Measurements from ENCODE around the gene C6orf163.
"Not testable (repeated sequence)": the region's sequence is repeated elsewhere in the genome, so short reads cannot be mapped to it uniquely, and the experiment has no call there.

C6orf163 gene

DNA sequence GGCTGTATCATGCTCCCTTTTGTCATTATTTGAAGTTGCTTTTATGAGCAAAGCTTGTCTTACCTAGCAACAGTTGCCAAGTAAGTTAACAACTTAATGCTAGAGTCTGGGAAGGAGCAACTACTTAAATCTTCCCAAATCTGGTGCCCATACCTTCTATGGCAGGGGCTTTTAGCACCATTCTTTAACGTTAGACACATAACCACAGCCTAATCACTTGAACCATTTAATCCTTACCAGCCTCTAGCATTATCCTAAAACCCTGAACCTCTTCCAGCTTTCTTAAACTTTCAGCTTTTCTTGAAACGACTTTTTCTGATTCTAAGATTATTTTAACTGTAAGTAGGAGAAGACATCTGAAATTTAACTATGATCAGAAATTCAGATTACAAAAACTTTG, at the start of gene C6orf163:
C6orf163 (plus strand) TSS at position 83 of the 400 bp plus-strand sequence; CDS start at position 370, 287 bp downstream.
- TF ChIP-seq, protein P1, sequence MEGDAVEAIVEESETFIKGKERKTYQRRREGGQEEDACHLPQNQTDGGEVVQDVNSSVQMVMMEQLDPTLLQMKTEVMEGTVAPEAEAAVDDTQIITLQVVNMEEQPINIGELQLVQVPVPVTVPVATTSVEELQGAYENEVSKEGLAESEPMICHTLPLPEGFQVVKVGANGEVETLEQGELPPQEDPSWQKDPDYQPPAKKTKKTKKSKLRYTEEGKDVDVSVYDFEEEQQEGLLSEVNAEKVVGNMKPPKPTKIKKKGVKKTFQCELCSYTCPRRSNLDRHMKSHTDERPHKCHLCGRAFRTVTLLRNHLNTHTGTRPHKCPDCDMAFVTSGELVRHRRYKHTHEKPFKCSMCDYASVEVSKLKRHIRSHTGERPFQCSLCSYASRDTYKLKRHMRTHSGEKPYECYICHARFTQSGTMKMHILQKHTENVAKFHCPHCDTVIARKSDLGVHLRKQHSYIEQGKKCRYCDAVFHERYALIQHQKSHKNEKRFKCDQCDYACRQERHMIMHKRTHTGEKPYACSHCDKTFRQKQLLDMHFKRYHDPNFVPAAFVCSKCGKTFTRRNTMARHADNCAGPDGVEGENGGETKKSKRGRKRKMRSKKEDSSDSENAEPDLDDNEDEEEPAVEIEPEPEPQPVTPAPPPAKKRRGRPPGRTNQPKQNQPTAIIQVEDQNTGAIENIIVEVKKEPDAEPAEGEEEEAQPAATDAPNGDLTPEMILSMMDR (IDR thresholded peaks at IDR 0.05; ENCODE audit: insufficient read depth, low read depth, low read length, missing control alignments), result no peak
- no peak within 1 kb of the TSS for H3K4me3 ChIP-seq (ENCODE audit: low read length)
- DNase-seq (ENCODE audit: low read depth), result no peak

DNA sequence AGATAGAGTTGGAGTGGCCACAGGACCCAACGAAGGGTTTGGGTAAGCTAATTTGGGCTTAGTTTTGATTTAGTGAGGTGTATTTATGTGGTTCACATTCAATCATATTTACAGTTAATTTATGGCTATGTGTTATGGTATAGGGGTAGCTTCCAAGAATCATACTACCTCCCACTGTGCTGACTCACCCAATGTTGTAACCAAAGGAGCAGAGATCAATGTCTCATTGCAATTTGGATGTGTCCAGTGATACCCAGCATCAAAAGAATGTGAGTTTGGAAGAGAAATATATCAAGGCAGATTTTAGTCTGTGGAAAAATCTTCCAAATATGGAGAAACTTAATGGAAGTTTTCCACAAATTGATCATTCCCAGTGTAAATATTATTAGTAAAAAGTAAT, 47.5 kb upstream of the C6orf163 start:
- TF ChIP-seq, protein P1 (IDR thresholded peaks at IDR 0.05; ENCODE audit: insufficient read depth, low read depth, low read length, missing control alignments), result no peak
- H3K4me3 ChIP-seq (ENCODE audit: low read length), result no peak overlapping the region
- peak; percentile 10 for DNase-seq (ENCODE audit: low read depth)

DNA sequence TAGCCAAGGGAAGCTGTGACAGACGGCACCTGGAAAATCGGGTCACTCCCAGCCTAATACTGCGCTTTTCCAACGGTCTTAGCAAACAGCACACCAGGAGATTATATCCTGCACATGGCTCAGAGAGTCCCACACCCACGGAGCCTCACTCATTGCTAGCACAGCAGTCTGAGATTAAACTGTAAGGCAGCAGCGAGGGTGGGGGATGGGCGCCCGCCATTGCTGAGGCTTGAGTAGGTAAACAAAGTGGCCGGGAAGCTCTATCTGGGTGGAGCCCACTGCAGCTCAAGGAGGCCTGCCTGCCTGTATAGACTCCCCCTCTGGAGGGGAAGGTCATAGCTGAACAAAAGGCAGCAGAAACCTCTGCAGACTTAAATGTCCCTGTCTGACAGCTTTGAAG, 43.3 kb upstream of the C6orf163 start:
- not testable (repeated sequence) for DNase-seq (ENCODE audit: low read depth); H3K4me3 ChIP-seq (ENCODE audit: low read length)

DNA sequence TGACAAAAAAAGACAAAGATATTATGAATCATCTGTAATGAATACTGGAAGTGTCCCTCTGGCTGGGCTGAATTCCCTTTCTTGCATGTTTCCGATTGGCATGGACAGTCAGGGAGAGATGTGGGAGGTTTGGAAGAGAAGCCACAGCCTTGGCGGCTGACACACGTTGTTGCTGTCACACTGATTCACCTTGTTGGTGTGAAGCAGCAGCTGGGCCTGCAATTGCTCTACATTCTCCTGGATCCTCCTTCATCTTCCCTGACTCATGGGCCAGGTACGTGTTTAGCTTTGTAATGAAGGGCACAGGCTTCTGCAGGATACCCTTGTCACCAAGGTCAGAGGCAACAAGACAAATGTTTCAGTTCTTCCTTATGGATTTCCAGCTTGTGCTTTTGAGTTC, 35.6 kb upstream of the C6orf163 start:
- DNase-seq (ENCODE audit: low read depth), result peak; percentile 57
- TF ChIP-seq, protein P1 (IDR thresholded peaks at IDR 0.05; ENCODE audit: insufficient read depth, low read depth, low read length, missing control alignments), result no peak

DNA sequence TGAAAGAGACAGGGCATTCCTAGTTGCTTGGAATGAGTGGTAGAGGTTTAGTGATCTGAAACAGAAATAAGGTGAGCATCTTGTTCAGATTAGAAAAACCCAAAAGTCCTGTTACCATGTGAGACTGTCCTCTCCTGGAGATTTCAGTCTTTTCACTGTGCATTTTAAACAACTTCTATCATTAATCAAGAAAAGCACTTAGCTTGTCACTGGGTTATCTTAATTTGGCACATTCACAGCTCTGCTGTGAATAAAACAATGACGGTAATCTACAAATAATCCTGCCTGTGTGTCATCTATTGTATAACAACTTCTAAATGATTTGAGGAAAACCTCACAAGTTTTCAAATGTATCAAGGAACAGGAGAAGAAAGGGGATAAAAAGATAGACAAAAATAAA, 31.8 kb upstream of the C6orf163 start:
- H3K4me3 ChIP-seq (ENCODE audit: low read length), result no peak overlapping the region
- TF ChIP-seq, protein P1 (IDR thresholded peaks at IDR 0.05; ENCODE audit: insufficient read depth, low read depth, low read length, missing control alignments), result no peak
- DNase-seq (ENCODE audit: low read depth), result no peak

More for the DNA sequence above, 35.6 kb upstream of the C6orf163 start:
- H3K4me3 ChIP-seq (ENCODE audit: low read length), result no peak overlapping the region

DNA sequence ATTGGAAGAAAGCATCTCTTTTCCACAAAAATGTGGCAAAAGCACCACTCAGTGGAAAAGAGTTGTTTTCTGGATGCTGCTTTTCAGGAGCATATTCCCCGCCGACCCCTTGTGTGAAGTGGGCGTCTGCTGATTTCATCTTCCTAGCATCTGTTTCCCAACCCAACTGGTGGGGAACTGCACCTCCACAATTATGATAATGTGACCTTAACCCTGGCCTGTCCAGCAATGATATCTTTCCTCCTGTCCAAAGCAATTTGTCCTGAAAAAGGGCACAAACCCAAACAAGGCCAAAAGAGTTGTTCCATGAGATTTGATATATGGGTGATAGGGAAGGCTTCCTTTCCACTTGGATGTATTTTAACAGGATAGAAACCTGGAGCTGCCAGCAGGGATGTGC, 29.5 kb upstream of the C6orf163 start:
- TF ChIP-seq, protein P1 (IDR thresholded peaks at IDR 0.05; ENCODE audit: insufficient read depth, low read depth, low read length, missing control alignments), result no peak
- DNase-seq (ENCODE audit: low read depth), result no peak
- H3K4me3 ChIP-seq (ENCODE audit: low read length), result no peak overlapping the region

DNA sequence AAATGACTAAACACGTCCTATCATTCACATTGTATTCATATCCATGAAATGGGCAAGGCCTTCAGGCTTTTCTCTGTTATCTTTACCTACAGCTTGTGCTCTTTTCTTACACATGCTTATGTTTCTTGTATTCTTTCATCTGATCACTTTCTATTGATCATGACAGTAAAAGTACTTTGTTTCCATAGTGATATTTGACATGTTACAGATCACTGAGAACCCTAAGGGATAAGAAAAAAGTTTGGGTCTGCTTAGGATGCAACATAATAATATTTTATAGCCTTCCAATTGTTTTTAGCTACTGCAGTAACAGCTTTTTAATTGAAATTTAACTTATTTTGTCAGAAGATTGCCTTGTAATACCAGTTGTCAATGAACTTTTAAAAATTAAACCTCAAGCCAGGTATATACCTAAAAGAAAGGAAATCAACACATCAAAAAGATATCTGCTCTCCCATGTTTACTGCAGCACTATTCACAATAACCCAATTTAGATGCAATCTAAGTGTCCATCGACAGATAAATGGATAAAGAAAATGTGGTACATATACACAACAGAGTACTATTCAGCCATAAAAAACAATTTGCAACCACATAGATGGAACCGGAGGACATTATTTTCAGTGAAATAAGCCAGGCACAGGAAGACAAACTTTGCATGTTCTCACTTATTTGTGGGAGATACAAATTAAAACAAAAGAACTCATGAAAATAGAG, 25.2 kb upstream of the C6orf163 start:
- TF ChIP-seq, protein P1 (IDR thresholded peaks at IDR 0.05; ENCODE audit: insufficient read depth, low read depth, low read length, missing control alignments), result no peak
- no peak for DNase-seq (ENCODE audit: low read depth)
- H3K4me3 ChIP-seq (ENCODE audit: low read length), result no peak overlapping the region

Measured in epithelial cell of esophagus (primary cell).